WTC11 (cell line): ENCODE results near the gene PTPRN2. TPM values are rescaled to one million over a fixed set of nuclear protein-coding genes. Genes with fewer than 3 reads are reported as not detected.

ENCODE experiments used
- ATAC-seq: fragments of 200-7000 bp; cut with Tn5 transposase; 2 replicates; pipeline ENCODE4 v1.10.0; 2021; ENCODE audit warnings: mild to moderate bottlenecking, moderate library complexity
- CTCF ChIA-PET: fragments of 300-600 bp; sonication (Branson Sonifier 250); formaldehyde crosslinking; loops from one replicate; lab custom pipeline; 2021; ENCODE audit warnings: antibody characterized with exemption; lab: Charles Lee
- POLR2A ChIA-PET: fragments of 350-600 bp; sonication (Branson Sonifier 250); formaldehyde crosslinking; loops from one replicate; lab custom pipeline; 2021; ENCODE audit warnings: antibody characterized with exemption; lab: Charles Lee
- DNase-seq: peaks from one replicate; pipeline ENCODE4 v3.0.0; 2021; ENCODE audit warnings: low spot score
- H3K27ac Mint-ChIP-seq: 2 replicates; pipeline ENCODE4 v1.8.0; 2021; ENCODE audit warnings: mixed read lengths
- H3K27me3 Mint-ChIP-seq: 2 replicates; pipeline ENCODE4 v1.8.0; 2021; ENCODE audit warnings: low read depth, mild to moderate bottlenecking, moderate library complexity, mixed read lengths
- H3K36me3 Mint-ChIP-seq: 2 replicates; pipeline ENCODE4 v1.8.0; 2021; ENCODE audit warnings: mixed read lengths
- H3K4me1 Mint-ChIP-seq: 2 replicates; pipeline ENCODE4 v1.8.0; 2022; ENCODE audit warnings: mixed read lengths
- H3K4me3 Mint-ChIP-seq: 2 replicates; pipeline ENCODE4 v1.8.0; 2021; ENCODE audit warnings: mild to moderate bottlenecking, moderate library complexity, mixed read lengths
- H3K9me3 Mint-ChIP-seq: 2 replicates; pipeline ENCODE4 v1.8.0; 2021; ENCODE audit warnings: mixed read lengths
- ATF1 ChIP-seq: sonication (generic); formaldehyde crosslinking; IDR thresholded peaks from 2 replicates; pipeline ENCODE4 v1.8.1; 2023; ENCODE audit warnings: mild to moderate bottlenecking, moderate library complexity, missing genetic modification reagents
- CBFB ChIP-seq: sonication (generic); formaldehyde crosslinking; IDR thresholded peaks from 2 replicates; pipeline ENCODE4 v1.8.1; 2022; ENCODE audit warnings: mild to moderate bottlenecking, low read depth, missing genetic modification reagents
- CREB1 ChIP-seq: sonication (generic); formaldehyde crosslinking; IDR thresholded peaks from 2 replicates; pipeline ENCODE4 v1.8.0; 2023; ENCODE audit warnings: mild to moderate bottlenecking, missing genetic modification reagents
- CREM ChIP-seq: sonication (generic); formaldehyde crosslinking; IDR thresholded peaks from 2 replicates; pipeline ENCODE4 v1.8.1; 2022; ENCODE audit warnings: mild to moderate bottlenecking, missing genetic modification reagents, moderate library complexity
- HMGA2 ChIP-seq: fragments of 250-450 bp; sonication (Bioruptor Pico); IDR thresholded peaks from 2 replicates; pipeline ENCODE4 v1.4.0; 2021; ENCODE audit warnings: mild to moderate bottlenecking, moderate library complexity
- MLX ChIP-seq: sonication (generic); formaldehyde crosslinking; IDR thresholded peaks from 2 replicates; pipeline ENCODE4 v1.8.1; 2023; ENCODE audit warnings: mild to moderate bottlenecking, missing genetic modification reagents, moderate library complexity
- NFATC4 ChIP-seq: fragments of 250-450 bp; sonication (Bioruptor Pico); IDR thresholded peaks from 2 replicates; pipeline ENCODE4 v1.9.0; 2021; ENCODE audit warnings: mild to moderate bottlenecking
- NR1H2 ChIP-seq: sonication (generic); formaldehyde crosslinking; IDR thresholded peaks from 2 replicates; pipeline ENCODE4 v1.9.0; 2021; ENCODE audit warnings: mild to moderate bottlenecking, moderate library complexity, missing genetic modification reagents
- NR2C2 ChIP-seq: sonication (generic); formaldehyde crosslinking; IDR thresholded peaks from 2 replicates; pipeline ENCODE4 v1.8.0; 2022; ENCODE audit warnings: mild to moderate bottlenecking, missing genetic modification reagents
- SP1 ChIP-seq: sonication (generic); formaldehyde crosslinking; conservative IDR thresholded peaks from 2 replicates; pipeline ENCODE4 v1.8.1; 2022; ENCODE audit warnings: missing genetic modification reagents
- USF2 ChIP-seq: sonication (generic); formaldehyde crosslinking; IDR thresholded peaks from 2 replicates; pipeline ENCODE4 v1.8.1; 2023; ENCODE audit warnings: mild to moderate bottlenecking, missing genetic modification reagents, moderate library complexity
- ZNF416 ChIP-seq: fragments of 250-450 bp; sonication (Bioruptor Pico); IDR thresholded peaks from 2 replicates; pipeline ENCODE4 v1.9.0; 2021; ENCODE audit warnings: mild to moderate bottlenecking, inconsistent platforms
- ZNF423 ChIP-seq: fragments of 250-450 bp; sonication (Bioruptor Pico); IDR thresholded peaks from 2 replicates; pipeline ENCODE4 v2.1.2; 2022; ENCODE audit warnings: mild to moderate bottlenecking, moderate library complexity
- ZNF532 ChIP-seq: fragments of 250-450 bp; sonication (Bioruptor Pico); IDR thresholded peaks from 2 replicates; pipeline ENCODE4 v1.9.0; 2021; ENCODE audit warnings: mild to moderate bottlenecking, borderline replicate concordance
- ZSCAN18 ChIP-seq: fragments of 250-450 bp; sonication (Bioruptor Pico); IDR thresholded peaks from 2 replicates; pipeline ENCODE4 v2.1.2; 2022; ENCODE audit warnings: mild to moderate bottlenecking, moderate library complexity
- total RNA-seq: library from RNA; stranded (reverse); gene quantifications from 3 replicates; pipeline ENCODE4 v1.2.3, GENCODE V29; 2021
- TF ChIP-seq, protein P1 (sequence below): sonication (generic); formaldehyde crosslinking; IDR thresholded peaks from 2 replicates; pipeline ENCODE4 v1.8.0; 2022; ENCODE audit warnings: missing genetic modification reagents
- TF ChIP-seq, protein P2 (sequence below): sonication (generic); formaldehyde crosslinking; conservative IDR thresholded peaks from 2 replicates; pipeline ENCODE4 v1.8.1; 2022; ENCODE audit warnings: mild to moderate bottlenecking, missing genetic modification reagents
- TF ChIP-seq, protein P3 (sequence below): fragments of 250-450 bp; sonication (Bioruptor Pico); IDR thresholded peaks from 2 replicates; pipeline ENCODE4 v1.9.0; 2021; ENCODE audit warnings: moderate library complexity, mild to moderate bottlenecking, inconsistent platforms, borderline replicate concordance
- TF ChIP-seq, protein P4 (sequence below): sonication (generic); formaldehyde crosslinking; conservative IDR thresholded peaks from 2 replicates; pipeline ENCODE4 v1.8.1; 2023; ENCODE audit warnings: mild to moderate bottlenecking, low read depth, missing genetic modification reagents, moderate library complexity

PTPRN2 gene
- total RNA-seq, 1 experiment from 2014 or later: 4.7 TPM

- ChIA-PET POLR2A (no interaction called here), CTCF (no interaction called here)
- peaks cover 18% of the 10 kb centered on the region for H3K36me3 Mint-ChIP-seq
- H3K27ac Mint-ChIP-seq: no peak overlapping the region
- no peak for TF ChIP-seq HMGA2 (CRISPR knock-in tag)
- TF ChIP-seq, protein P1, sequence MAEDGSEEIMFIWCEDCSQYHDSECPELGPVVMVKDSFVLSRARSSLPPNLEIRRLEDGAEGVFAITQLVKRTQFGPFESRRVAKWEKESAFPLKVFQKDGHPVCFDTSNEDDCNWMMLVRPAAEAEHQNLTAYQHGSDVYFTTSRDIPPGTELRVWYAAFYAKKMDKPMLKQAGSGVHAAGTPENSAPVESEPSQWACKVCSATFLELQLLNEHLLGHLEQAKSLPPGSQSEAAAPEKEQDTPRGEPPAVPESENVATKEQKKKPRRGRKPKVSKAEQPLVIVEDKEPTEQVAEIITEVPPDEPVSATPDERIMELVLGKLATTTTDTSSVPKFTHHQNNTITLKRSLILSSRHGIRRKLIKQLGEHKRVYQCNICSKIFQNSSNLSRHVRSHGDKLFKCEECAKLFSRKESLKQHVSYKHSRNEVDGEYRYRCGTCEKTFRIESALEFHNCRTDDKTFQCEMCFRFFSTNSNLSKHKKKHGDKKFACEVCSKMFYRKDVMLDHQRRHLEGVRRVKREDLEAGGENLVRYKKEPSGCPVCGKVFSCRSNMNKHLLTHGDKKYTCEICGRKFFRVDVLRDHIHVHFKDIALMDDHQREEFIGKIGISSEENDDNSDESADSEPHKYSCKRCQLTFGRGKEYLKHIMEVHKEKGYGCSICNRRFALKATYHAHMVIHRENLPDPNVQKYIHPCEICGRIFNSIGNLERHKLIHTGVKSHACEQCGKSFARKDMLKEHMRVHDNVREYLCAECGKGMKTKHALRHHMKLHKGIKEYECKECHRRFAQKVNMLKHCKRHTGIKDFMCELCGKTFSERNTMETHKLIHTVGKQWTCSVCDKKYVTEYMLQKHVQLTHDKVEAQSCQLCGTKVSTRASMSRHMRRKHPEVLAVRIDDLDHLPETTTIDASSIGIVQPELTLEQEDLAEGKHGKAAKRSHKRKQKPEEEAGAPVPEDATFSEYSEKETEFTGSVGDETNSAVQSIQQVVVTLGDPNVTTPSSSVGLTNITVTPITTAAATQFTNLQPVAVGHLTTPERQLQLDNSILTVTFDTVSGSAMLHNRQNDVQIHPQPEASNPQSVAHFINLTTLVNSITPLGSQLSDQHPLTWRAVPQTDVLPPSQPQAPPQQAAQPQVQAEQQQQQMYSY (CRISPR knock-in tag): no peak
- no peak for TF ChIP-seq ATF1 (CRISPR knock-in tag)
- TF ChIP-seq ZSCAN18: no peak
- no peak for TF ChIP-seq SP1
- TF ChIP-seq USF2 (CRISPR knock-in tag): no peak
- TF ChIP-seq ZNF416: no peak
- no peak for TF ChIP-seq CBFB (CRISPR knock-in tag)
- TF ChIP-seq ZNF532: no peak
- no peak for TF ChIP-seq MLX (CRISPR knock-in tag)
- TF ChIP-seq ZNF423: no peak
- TF ChIP-seq NFATC4 (CRISPR knock-in tag): no peak
- TF ChIP-seq, protein P2, sequence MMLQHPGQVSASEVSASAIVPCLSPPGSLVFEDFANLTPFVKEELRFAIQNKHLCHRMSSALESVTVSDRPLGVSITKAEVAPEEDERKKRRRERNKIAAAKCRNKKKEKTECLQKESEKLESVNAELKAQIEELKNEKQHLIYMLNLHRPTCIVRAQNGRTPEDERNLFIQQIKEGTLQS (CRISPR knock-in tag): no peak
- TF ChIP-seq, protein P3, sequence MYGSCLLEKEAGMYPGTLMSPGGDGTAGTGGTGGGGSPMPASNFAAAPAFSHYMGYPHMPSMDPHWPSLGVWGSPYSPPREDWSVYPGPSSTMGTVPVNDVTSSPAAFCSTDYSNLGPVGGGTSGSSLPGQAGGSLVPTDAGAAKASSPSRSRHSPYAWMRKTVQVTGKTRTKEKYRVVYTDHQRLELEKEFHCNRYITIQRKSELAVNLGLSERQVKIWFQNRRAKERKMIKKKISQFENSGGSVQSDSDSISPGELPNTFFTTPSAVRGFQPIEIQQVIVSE (CRISPR knock-in tag): no peak
- TF ChIP-seq NR2C2 (CRISPR knock-in tag): no peak
- no peak for TF ChIP-seq CREB1 (CRISPR knock-in tag)
- no peak for TF ChIP-seq NR1H2 (CRISPR knock-in tag)
- TF ChIP-seq CREM (CRISPR knock-in tag): no peak
- TF ChIP-seq, protein P4, sequence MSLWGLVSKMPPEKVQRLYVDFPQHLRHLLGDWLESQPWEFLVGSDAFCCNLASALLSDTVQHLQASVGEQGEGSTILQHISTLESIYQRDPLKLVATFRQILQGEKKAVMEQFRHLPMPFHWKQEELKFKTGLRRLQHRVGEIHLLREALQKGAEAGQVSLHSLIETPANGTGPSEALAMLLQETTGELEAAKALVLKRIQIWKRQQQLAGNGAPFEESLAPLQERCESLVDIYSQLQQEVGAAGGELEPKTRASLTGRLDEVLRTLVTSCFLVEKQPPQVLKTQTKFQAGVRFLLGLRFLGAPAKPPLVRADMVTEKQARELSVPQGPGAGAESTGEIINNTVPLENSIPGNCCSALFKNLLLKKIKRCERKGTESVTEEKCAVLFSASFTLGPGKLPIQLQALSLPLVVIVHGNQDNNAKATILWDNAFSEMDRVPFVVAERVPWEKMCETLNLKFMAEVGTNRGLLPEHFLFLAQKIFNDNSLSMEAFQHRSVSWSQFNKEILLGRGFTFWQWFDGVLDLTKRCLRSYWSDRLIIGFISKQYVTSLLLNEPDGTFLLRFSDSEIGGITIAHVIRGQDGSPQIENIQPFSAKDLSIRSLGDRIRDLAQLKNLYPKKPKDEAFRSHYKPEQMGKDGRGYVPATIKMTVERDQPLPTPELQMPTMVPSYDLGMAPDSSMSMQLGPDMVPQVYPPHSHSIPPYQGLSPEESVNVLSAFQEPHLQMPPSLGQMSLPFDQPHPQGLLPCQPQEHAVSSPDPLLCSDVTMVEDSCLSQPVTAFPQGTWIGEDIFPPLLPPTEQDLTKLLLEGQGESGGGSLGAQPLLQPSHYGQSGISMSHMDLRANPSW (CRISPR knock-in tag): no peak
- TF ChIP-seq, all 79 proteins: peak for 0
- peaks cover 24% of the 10 kb centered on the region for H3K4me1 Mint-ChIP-seq
- DNase-seq (no peak), ATAC-seq (no peak)
- peaks cover 31% of the 10 kb centered on the region for H3K9me3 Mint-ChIP-seq
- 0 out of 2 replicates have a peak, but pooled peaks cover 2% of the 10 kb centered on the region for H3K27me3 Mint-ChIP-seq
- H3K4me3 Mint-ChIP-seq: no peak overlapping the region
These were observed 750.1 kb downstream of the PTPRN2 start for GRCh38 chr7:157837561-157837960.
